ENCODE measurements around the gene CFAP58. TPM values are rescaled to one million over a fixed set of nuclear protein-coding genes. Genes with fewer than 3 reads are reported as not detected.

The CFAP58 gene
- total and polyA plus RNA-seq, 2 donors (not counting 3 experiments of a cell fraction or from before 2014, with no cell fraction given), result 0.07 to 0.29 TPM

DNA sequence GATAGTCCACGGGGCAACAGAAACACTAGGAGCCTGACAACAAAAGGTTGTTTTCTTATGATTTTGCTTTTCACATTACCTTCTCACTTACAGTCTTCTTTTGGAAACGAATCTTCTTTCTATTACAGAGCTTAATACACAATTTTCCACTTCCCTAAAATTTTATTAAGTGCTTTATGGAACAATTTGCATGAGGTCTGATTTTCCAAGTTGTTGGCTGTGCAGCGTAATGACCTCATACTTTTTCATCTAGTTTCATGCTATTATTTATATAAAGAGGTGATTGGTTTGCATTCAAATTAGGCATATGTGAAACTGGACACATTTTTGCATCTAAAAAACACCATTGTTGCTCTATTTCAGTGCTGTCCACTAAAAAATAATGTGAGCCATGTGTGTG is 76.7 kb downstream of the CFAP58 start:
- Histone ChIP-seq H3K4me2 (ENCODE audit: insufficient read depth, low read length) (no peak overlapping the region), H3K9me3 (replicated peaks; ENCODE audit: control insufficient read depth, insufficient read depth, low read length) (no peaks in the 10 kb centered on the region), H4K20me1 (replicated peaks; ENCODE audit: control insufficient read depth, extremely low read depth, insufficient read depth, low read length) (no peaks in the 10 kb centered on the region), H3K4me3 (replicated peaks in 1 of 3; ENCODE audit: insufficient read depth in 1 of 3, low read depth in 1 of 3, low read length in 3 of 3) (no peak overlapping the region), H3K79me2 (ENCODE audit: control insufficient read depth, insufficient read depth, low read length) (no peaks in the 10 kb centered on the region), H3K9ac (replicated peaks; ENCODE audit: extremely low read depth, insufficient read depth, low read length) (no peak overlapping the region), H2AFZ (ENCODE audit: low read depth, low read length) (no peak overlapping the region), H3K9me1 (replicated peaks; ENCODE audit: control insufficient read depth, extremely low read depth, insufficient read depth, low read length) (no peaks in the 10 kb centered on the region), H3K27me3 (ENCODE audit: control insufficient read depth in 2 of 2, insufficient read depth in 2 of 2, low read length in 2 of 2) (no peaks in the 10 kb centered on the region), H3K36me3 (ENCODE audit: control insufficient read depth in 2 of 2, extremely low read depth in 1 of 2, insufficient read depth in 2 of 2, low read length in 2 of 2) (no peaks in the 10 kb centered on the region), H3K27ac (ENCODE audit: insufficient read depth, low read depth, low read length) (no peak overlapping the region), H3K4me1 (ENCODE audit: control insufficient read depth, extremely low read depth, insufficient read depth, low read length) (no peaks in the 10 kb centered on the region)
- CTCF ChIA-PET, result interaction anchor here (1.0 kb wide), 1 partner anchor 27 kb away, joined by 3 read pairs; no protein-coding TSS in a partner anchor
- intact Hi-C loops (cut with micrococcal nuclease) (no loop called here), dilution Hi-C loops (cut with MboI; ENCODE audit: extremely low pct_ligation_motif_present, low sequenced_read_pairs) (no loop called here)
- TF ChIP-seq, protein P1, sequence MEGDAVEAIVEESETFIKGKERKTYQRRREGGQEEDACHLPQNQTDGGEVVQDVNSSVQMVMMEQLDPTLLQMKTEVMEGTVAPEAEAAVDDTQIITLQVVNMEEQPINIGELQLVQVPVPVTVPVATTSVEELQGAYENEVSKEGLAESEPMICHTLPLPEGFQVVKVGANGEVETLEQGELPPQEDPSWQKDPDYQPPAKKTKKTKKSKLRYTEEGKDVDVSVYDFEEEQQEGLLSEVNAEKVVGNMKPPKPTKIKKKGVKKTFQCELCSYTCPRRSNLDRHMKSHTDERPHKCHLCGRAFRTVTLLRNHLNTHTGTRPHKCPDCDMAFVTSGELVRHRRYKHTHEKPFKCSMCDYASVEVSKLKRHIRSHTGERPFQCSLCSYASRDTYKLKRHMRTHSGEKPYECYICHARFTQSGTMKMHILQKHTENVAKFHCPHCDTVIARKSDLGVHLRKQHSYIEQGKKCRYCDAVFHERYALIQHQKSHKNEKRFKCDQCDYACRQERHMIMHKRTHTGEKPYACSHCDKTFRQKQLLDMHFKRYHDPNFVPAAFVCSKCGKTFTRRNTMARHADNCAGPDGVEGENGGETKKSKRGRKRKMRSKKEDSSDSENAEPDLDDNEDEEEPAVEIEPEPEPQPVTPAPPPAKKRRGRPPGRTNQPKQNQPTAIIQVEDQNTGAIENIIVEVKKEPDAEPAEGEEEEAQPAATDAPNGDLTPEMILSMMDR (IDR thresholded peaks at IDR 0.05; ENCODE audit: extremely low read depth in 1 of 2, insufficient read depth in 1 of 2, low read depth in 1 of 2, low read length in 2 of 2), result no peak
- TF ChIP-seq GATA2 (IDR thresholded peaks at IDR 0.05; ENCODE audit: insufficient read depth, insufficient read length, low read depth, low read length) (no peak), EZH2 (IDR thresholded peaks at IDR 0.05; ENCODE audit: borderline replicate concordance, low read depth, low read length, severe bottlenecking) (no peak), JUN (IDR thresholded peaks at IDR 0.05; ENCODE audit: borderline replicate concordance, insufficient read depth, insufficient read length, low read depth) (no peak), MYC (IDR thresholded peaks at IDR 0.05; ENCODE audit: low read depth, low read length) (no peak), FOS (IDR thresholded peaks at IDR 0.05; ENCODE audit: borderline replicate concordance, insufficient read depth, low read length) (no peak), POLR2A (IDR thresholded peaks at IDR 0.05; ENCODE audit: low read depth, low read length) (no peak), POLR2AphosphoS5 (IDR thresholded peaks at IDR 0.05; ENCODE audit: insufficient read depth, low read depth, low read length) (no peak)
- TF ChIP-seq, protein P2, sequence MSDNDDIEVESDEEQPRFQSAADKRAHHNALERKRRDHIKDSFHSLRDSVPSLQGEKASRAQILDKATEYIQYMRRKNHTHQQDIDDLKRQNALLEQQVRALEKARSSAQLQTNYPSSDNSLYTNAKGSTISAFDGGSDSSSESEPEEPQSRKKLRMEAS (IDR thresholded peaks at IDR 0.05; ENCODE audit: insufficient read depth, insufficient read length), result no peak
- DNase-seq (ENCODE audit: low read depth, low spot score) (no peak), FAIRE-seq (no peak)
- BruUV-seq (replicated peaks), result no TSS peak
- POLR2A ChIA-PET, result no interaction called here
